HepG2 (cell line): ENCODE data around the gene CDK2AP2. TPM values are rescaled to one million over a fixed set of nuclear protein-coding genes. Genes with fewer than 3 reads are reported as not detected.
A peak's percentile ranks its signal among the peaks of the same experiment; 100 is the strongest.

Source experiments
- AGO2 ChIP-seq: fragments of 200-400 bp; formaldehyde crosslinking; optimal IDR thresholded peaks from 2 replicates; pipeline ENCODE3; 2017; ENCODE audit warnings: mild to moderate bottlenecking, low read depth, low read length, moderate library complexity
- HNRNPH1 ChIP-seq: fragments of 200-400 bp; formaldehyde crosslinking; optimal IDR thresholded peaks from 2 replicates; pipeline ENCODE3; 2017; ENCODE audit warnings: mild to moderate bottlenecking, low read depth, low read length
- MIER3 ChIP-seq: IDR thresholded peaks from 2 replicates; pipeline ENCODE4 v1.6.1; 2016; ENCODE audit warnings: missing compliant biosample characterization, borderline replicate concordance
- NFIC ChIP-seq: IDR thresholded peaks from 2 replicates; pipeline ENCODE4 v1.6.1; 2012; ENCODE audit warnings: mild to moderate bottlenecking, low read length, inconsistent platforms
- PHF8 ChIP-seq: sonication (generic); formaldehyde crosslinking; IDR thresholded peaks from 2 replicates; pipeline ENCODE4 v1.5.0; 2020; ENCODE audit warnings: missing genetic modification reagents
- RAD21 ChIP-seq: fragments of 450-650 bp; formaldehyde crosslinking; IDR thresholded peaks from 2 replicates; pipeline ENCODE4 v1.5.0; 2020; ENCODE audit warnings: mild to moderate bottlenecking
- SP4 ChIP-seq: sonication (generic); formaldehyde crosslinking; IDR thresholded peaks from 2 replicates; pipeline ENCODE4 v1.8.1; 2023; ENCODE audit warnings: mild to moderate bottlenecking, missing genetic modification reagents
- SSRP1 ChIP-seq: IDR thresholded peaks from 2 replicates; pipeline ENCODE4 v1.6.1; 2016; ENCODE audit warnings: control low read depth
- ZBTB20 ChIP-seq: sonication (generic); formaldehyde crosslinking; IDR thresholded peaks from 2 replicates; pipeline ENCODE4 v1.8.1; 2023; ENCODE audit warnings: missing genetic modification reagents, low read depth, mild to moderate bottlenecking, borderline replicate concordance
- ZFP82 ChIP-seq: sonication (generic); formaldehyde crosslinking; IDR thresholded peaks from 2 replicates; pipeline ENCODE4 v1.5.1; 2020; ENCODE audit warnings: mild to moderate bottlenecking, missing genetic modification reagents, borderline replicate concordance
- ZMYM3 ChIP-seq: sonication (generic); formaldehyde crosslinking; IDR thresholded peaks from 2 replicates; pipeline ENCODE4 v1.5.1; 2020; ENCODE audit warnings: mild to moderate bottlenecking, missing genetic modification reagents
- ZNF501 ChIP-seq: sonication (generic); formaldehyde crosslinking; IDR thresholded peaks from 2 replicates; pipeline ENCODE4 v1.5.1; 2020; ENCODE audit warnings: mild to moderate bottlenecking, moderate library complexity, missing genetic modification reagents
- ZNF746 ChIP-seq: sonication (generic); formaldehyde crosslinking; IDR thresholded peaks from 2 replicates; pipeline ENCODE4 v1.8.0; 2022; ENCODE audit warnings: mild to moderate bottlenecking, missing genetic modification reagents
- ZNF781 ChIP-seq: sonication (generic); formaldehyde crosslinking; IDR thresholded peaks from 2 replicates; pipeline ENCODE4 v1.5.1; 2020; ENCODE audit warnings: borderline replicate concordance, mild to moderate bottlenecking, missing genetic modification reagents; ENCODE audit errors: not compliant biosample characterization
- ZSCAN30 ChIP-seq: sonication (generic); formaldehyde crosslinking; IDR thresholded peaks from 2 replicates; pipeline ENCODE4 v1.5.0; 2020; ENCODE audit warnings: mild to moderate bottlenecking, missing genetic modification reagents
- polyA plus RNA-seq, 8 experiments: library from polyadenylated mRNA; depleted of rRNA in 3 of 8; stranded (reverse) in 7 of 8; unstranded in 1 of 8; fragments of >200 nt; fragmentation: Illumina TruSeq in 4 of 8; extraction: Trizol in 4 of 8; gene quantifications; 2 replicates each; pipeline versions ENCODE4 v1.2.1 to v1.2.3, GENCODE V29; 2011 to 2016; ENCODE audit warnings: low read depth in 4 of 8, missing spikeins in 1 of 8, mixed read lengths in 1 of 8; ENCODE audit not compliant: insufficient read depth in 1 of 8
- total RNA-seq, 5 experiments: library from RNA; depleted of rRNA; stranded (reverse); fragments of >200 nt; fragmentation: Illumina TruSeq; extraction: Trizol; gene quantifications; 2 replicates each; pipeline ENCODE4 v1.2.3, GENCODE V29; 2016; ENCODE audit warnings: low read depth in 1 of 5
- TF ChIP-seq, protein P1 (sequence below), 2 experiments: sonication (generic) in 1 of 2; formaldehyde crosslinking in 1 of 2; IDR thresholded peaks; 2 replicates each; pipeline versions ENCODE4 v1.6.1 to v1.9.0; 2014 to 2022; ENCODE audit warnings: antibody characterized with exemption in 1 of 2, borderline replicate concordance in 1 of 2, inconsistent platforms in 1 of 2, low read depth in 1 of 2, missing genetic modification reagents in 1 of 2
- TF ChIP-seq, protein P2 (sequence below): sonication (generic); formaldehyde crosslinking; IDR thresholded peaks from 2 replicates; pipeline ENCODE4 v1.4.0; 2020; ENCODE audit warnings: missing genetic modification reagents, borderline replicate concordance
- TF ChIP-seq, protein P3 (sequence below): sonication (generic); formaldehyde crosslinking; IDR thresholded peaks from 2 replicates; pipeline ENCODE4 v1.4.0; 2020; ENCODE audit warnings: missing genetic modification reagents, mild to moderate bottlenecking, borderline replicate concordance

The CDK2AP2 gene
- total and polyA plus RNA-seq, 2 of the 13 experiments (the other 11 are each of a cell fraction or from before 2014, with no cell fraction given): 15.0 to 23.2 TPM

DNA sequence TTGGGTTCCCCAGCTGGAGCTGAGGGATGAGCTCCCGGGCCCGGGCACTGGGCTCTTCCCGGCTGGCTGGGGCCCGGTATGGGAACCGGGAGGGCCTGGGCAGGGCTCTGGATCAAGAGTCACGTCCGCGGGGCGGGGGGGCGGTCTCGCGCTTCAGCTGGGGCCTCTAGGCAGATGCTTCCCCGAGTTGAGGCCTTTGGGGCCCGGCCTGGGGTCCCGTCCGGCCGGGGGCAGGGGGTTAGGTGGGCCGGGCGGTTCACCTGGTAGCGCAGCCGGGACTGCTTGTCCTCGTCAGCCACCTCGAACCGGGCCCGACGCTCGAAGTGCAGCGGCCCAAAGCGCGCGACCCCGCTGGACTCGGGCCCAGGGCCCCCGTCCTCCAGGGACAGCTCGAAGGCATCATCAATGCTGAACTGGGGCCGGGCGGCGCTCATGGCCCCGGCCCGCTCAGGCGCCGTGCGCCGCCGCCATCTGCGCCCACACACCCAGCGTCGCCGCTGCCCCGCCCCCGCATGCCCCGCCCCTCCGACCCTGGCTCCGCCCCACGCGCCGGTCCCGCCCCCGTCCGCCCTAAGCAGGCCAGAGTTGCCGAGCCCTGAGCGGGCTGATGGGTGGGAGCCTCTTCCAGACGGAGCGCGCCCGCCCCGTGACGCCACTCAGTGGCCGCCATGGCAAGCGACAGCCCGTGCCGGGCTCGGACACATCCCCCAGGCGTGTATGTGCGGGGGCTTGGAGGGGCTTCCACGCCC, 39.0 kb downstream of the CDK2AP2 start, which contains the start of gene TMEM134 (continued):
- TF ChIP-seq, protein P1, sequence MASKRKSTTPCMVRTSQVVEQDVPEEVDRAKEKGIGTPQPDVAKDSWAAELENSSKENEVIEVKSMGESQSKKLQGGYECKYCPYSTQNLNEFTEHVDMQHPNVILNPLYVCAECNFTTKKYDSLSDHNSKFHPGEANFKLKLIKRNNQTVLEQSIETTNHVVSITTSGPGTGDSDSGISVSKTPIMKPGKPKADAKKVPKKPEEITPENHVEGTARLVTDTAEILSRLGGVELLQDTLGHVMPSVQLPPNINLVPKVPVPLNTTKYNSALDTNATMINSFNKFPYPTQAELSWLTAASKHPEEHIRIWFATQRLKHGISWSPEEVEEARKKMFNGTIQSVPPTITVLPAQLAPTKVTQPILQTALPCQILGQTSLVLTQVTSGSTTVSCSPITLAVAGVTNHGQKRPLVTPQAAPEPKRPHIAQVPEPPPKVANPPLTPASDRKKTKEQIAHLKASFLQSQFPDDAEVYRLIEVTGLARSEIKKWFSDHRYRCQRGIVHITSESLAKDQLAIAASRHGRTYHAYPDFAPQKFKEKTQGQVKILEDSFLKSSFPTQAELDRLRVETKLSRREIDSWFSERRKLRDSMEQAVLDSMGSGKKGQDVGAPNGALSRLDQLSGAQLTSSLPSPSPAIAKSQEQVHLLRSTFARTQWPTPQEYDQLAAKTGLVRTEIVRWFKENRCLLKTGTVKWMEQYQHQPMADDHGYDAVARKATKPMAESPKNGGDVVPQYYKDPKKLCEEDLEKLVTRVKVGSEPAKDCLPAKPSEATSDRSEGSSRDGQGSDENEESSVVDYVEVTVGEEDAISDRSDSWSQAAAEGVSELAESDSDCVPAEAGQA (IDR thresholded peaks at IDR 0.05; ENCODE audit: low read depth): no peak; the same call in 1 of the 2 replicates
- TF ChIP-seq, protein P1 (CRISPR knock-in tag; IDR thresholded peaks at IDR 0.05; ENCODE audit: borderline replicate concordance): no peak
- TF ChIP-seq ZFP82 (CRISPR knock-in tag) (no peak), SP4 (CRISPR knock-in tag) (peak; percentile 99), NFIC (no peak), ZNF781 (CRISPR knock-in tag) (no peak), RAD21 (CRISPR knock-in tag) (peak; percentile 89), ZMYM3 (peak; percentile 82), HNRNPH1 (no peak), SSRP1 (CRISPR knock-in tag) (no peak), ZBTB20 (no peak), MIER3 (CRISPR knock-in tag) (peak; percentile 40; the same call in 1 of the 2 replicates), ZNF746 (CRISPR knock-in tag) (no peak), AGO2 (peak; percentile 52), ZSCAN30 (CRISPR knock-in tag) (no peak), PHF8 (CRISPR knock-in tag) (peak; percentile 77), ZNF501 (CRISPR knock-in tag) (peak; percentile 68; the same call in 1 of the 2 replicates)
- TF ChIP-seq, protein P2, sequence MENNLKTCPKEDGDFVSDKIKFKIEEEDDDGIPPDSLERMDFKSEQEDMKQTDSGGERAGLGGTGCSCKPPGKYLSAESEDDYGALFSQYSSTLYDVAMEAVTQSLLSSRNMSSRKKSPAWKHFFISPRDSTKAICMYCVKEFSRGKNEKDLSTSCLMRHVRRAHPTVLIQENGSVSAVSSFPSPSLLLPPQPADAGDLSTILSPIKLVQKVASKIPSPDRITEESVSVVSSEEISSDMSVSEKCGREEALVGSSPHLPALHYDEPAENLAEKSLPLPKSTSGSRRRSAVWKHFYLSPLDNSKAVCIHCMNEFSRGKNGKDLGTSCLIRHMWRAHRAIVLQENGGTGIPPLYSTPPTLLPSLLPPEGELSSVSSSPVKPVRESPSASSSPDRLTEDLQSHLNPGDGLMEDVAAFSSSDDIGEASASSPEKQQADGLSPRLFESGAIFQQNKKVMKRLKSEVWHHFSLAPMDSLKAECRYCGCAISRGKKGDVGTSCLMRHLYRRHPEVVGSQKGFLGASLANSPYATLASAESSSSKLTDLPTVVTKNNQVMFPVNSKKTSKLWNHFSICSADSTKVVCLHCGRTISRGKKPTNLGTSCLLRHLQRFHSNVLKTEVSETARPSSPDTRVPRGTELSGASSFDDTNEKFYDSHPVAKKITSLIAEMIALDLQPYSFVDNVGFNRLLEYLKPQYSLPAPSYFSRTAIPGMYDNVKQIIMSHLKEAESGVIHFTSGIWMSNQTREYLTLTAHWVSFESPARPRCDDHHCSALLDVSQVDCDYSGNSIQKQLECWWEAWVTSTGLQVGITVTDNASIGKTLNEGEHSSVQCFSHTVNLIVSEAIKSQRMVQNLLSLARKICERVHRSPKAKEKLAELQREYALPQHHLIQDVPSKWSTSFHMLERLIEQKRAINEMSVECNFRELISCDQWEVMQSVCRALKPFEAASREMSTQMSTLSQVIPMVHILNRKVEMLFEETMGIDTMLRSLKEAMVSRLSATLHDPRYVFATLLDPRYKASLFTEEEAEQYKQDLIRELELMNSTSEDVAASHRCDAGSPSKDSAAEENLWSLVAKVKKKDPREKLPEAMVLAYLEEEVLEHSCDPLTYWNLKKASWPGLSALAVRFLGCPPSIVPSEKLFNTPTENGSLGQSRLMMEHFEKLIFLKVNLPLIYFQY: 0 out of 2 replicates have a peak, but pooled peaks have one; percentile 7
- TF ChIP-seq, protein P3, sequence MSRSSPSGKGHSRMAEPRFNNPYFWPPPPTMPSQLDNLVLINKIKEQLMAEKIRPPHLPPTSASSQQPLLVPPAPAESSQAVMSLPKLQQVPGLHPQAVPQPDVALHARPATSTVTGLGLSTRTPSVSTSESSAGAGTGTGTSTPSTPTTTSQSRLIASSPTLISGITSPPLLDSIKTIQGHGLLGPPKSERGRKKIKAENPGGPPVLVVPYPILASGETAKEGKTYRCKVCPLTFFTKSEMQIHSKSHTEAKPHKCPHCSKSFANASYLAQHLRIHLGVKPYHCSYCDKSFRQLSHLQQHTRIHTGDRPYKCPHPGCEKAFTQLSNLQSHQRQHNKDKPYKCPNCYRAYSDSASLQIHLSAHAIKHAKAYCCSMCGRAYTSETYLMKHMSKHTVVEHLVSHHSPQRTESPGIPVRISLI (CRISPR knock-in tag): no peak
